Measurements from ENCODE around the gene OR2AE1. TPM values are rescaled to one million over a fixed set of nuclear protein-coding genes. Genes with fewer than 3 reads are reported as not detected.
A peak's percentile ranks its signal among the peaks of the same experiment; 100 is the strongest.

The OR2AE1 gene
- total and polyA plus RNA-seq, 2 of the 13 experiments (the other 11 are each of a cell fraction or from before 2014, with no cell fraction given) = not detected

DNA sequence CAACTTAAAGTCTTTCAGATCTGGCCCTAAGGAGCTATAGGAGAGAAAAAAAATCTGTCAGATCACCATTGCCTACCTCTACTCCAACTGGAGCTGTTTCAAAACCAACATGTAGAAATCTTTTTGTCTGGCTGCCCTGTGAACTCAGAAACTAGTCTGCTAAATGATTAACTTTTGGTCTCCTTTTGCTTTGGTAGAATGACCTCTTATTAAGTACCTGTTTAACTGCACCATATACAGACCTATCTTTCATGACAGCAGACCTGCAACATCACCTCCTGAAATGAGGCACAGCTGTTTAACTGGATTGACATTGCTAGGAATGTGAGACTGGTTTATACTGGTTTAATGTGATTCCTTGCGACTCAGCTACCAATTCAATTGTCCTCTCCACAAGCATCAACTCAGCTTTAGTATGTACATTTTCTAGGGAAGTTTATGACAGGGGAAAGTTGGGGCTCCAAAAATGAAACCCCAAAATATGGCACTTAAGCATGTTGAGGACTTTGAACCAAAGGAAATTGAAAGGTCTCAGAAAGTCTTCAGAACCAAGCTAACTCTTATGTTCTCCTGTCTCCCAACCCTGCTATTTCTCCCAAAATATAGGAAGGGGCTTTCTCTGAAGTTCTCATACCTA lies 47.2 kb downstream of the OR2AE1 start (continued):
- TF ChIP-seq EP300 (IDR thresholded peaks at IDR 0.05; ENCODE audit: low read depth in 2 of 2, low read length in 2 of 2) (peak in 1 of 2 experiments; percentile 73; a peak in 2 of 4 replicates), EP300 (CRISPR knock-in tag; IDR thresholded peaks at IDR 0.05; ENCODE audit: borderline replicate concordance) (no peak), ZNF317 (CRISPR knock-in tag; IDR thresholded peaks at IDR 0.05) (peak; percentile 59), POLR2G (IDR thresholded peaks at IDR 0.05; ENCODE audit: low read depth, low read length) (peak; percentile 57), GATAD2A (CRISPR knock-in tag; IDR thresholded peaks at IDR 0.05) (peak; percentile 87), LCORL (IDR thresholded peaks at IDR 0.05) (no peak), LCORL (CRISPR knock-in tag; IDR thresholded peaks at IDR 0.05) (peak; percentile 79), TBX2 (CRISPR knock-in tag; IDR thresholded peaks at IDR 0.05; ENCODE audit: borderline replicate concordance) (peak; percentile 38; the same call in 1 of the 2 replicates), KDM5A (IDR thresholded peaks at IDR 0.05; ENCODE audit: borderline replicate concordance, low read length) (0 out of 2 replicates have a peak, but pooled peaks have one; percentile 45), NONO (IDR thresholded peaks at IDR 0.05) (no peak), NONO (CRISPR knock-in tag; conservative IDR thresholded peaks at IDR 0.05) (peak; percentile 47; the same call in 1 of the 2 replicates), ZNF557 (CRISPR knock-in tag; IDR thresholded peaks at IDR 0.05) (no peak), PAWR (CRISPR knock-in tag; IDR thresholded peaks at IDR 0.05; ENCODE audit: borderline replicate concordance) (no peak), TCF7 (IDR thresholded peaks at IDR 0.05; ENCODE audit: low read depth) (peak; percentile 33; the same call in 1 of the 2 replicates), FOXP1 (IDR thresholded peaks at IDR 0.05) (no peak), FOXP1 (CRISPR knock-in tag; IDR thresholded peaks at IDR 0.05) (peak; percentile 36; the same call in 1 of the 2 replicates), ZNF12 (CRISPR knock-in tag; IDR thresholded peaks at IDR 0.05) (peak; percentile 95), NCOR1 (IDR thresholded peaks at IDR 0.05; ENCODE audit: borderline replicate concordance, low read length) (peak; percentile 70; the same call in 1 of the 2 replicates), ZNF572 (CRISPR knock-in tag; IDR thresholded peaks at IDR 0.05) (no peak), HNRNPUL1 (IDR thresholded peaks at IDR 0.05; ENCODE audit: low read depth, low read length) (peak; percentile 98), ZMYM4 (CRISPR knock-in tag; IDR thresholded peaks at IDR 0.05) (no peak), ZNF124 (CRISPR knock-in tag; IDR thresholded peaks at IDR 0.05) (0 out of 2 replicates have a peak, but pooled peaks have one; percentile 22)
- TF ChIP-seq, protein P1, sequence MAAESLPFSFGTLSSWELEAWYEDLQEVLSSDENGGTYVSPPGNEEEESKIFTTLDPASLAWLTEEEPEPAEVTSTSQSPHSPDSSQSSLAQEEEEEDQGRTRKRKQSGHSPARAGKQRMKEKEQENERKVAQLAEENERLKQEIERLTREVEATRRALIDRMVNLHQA (CRISPR knock-in tag; IDR thresholded peaks at IDR 0.05) = no peak
- TF ChIP-seq, protein P2, sequence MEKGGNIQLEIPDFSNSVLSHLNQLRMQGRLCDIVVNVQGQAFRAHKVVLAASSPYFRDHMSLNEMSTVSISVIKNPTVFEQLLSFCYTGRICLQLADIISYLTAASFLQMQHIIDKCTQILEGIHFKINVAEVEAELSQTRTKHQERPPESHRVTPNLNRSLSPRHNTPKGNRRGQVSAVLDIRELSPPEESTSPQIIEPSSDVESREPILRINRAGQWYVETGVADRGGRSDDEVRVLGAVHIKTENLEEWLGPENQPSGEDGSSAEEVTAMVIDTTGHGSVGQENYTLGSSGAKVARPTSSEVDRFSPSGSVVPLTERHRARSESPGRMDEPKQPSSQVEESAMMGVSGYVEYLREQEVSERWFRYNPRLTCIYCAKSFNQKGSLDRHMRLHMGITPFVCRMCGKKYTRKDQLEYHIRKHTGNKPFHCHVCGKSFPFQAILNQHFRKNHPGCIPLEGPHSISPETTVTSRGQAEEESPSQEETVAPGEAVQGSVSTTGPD (CRISPR knock-in tag; IDR thresholded peaks at IDR 0.05) = peak; percentile 76
- TF ChIP-seq, protein P3, sequence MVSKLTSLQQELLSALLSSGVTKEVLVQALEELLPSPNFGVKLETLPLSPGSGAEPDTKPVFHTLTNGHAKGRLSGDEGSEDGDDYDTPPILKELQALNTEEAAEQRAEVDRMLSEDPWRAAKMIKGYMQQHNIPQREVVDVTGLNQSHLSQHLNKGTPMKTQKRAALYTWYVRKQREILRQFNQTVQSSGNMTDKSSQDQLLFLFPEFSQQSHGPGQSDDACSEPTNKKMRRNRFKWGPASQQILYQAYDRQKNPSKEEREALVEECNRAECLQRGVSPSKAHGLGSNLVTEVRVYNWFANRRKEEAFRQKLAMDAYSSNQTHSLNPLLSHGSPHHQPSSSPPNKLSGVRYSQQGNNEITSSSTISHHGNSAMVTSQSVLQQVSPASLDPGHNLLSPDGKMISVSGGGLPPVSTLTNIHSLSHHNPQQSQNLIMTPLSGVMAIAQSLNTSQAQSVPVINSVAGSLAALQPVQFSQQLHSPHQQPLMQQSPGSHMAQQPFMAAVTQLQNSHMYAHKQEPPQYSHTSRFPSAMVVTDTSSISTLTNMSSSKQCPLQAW (CRISPR knock-in tag; IDR thresholded peaks at IDR 0.05) = peak; percentile 81
- TF ChIP-seq, protein P4, sequence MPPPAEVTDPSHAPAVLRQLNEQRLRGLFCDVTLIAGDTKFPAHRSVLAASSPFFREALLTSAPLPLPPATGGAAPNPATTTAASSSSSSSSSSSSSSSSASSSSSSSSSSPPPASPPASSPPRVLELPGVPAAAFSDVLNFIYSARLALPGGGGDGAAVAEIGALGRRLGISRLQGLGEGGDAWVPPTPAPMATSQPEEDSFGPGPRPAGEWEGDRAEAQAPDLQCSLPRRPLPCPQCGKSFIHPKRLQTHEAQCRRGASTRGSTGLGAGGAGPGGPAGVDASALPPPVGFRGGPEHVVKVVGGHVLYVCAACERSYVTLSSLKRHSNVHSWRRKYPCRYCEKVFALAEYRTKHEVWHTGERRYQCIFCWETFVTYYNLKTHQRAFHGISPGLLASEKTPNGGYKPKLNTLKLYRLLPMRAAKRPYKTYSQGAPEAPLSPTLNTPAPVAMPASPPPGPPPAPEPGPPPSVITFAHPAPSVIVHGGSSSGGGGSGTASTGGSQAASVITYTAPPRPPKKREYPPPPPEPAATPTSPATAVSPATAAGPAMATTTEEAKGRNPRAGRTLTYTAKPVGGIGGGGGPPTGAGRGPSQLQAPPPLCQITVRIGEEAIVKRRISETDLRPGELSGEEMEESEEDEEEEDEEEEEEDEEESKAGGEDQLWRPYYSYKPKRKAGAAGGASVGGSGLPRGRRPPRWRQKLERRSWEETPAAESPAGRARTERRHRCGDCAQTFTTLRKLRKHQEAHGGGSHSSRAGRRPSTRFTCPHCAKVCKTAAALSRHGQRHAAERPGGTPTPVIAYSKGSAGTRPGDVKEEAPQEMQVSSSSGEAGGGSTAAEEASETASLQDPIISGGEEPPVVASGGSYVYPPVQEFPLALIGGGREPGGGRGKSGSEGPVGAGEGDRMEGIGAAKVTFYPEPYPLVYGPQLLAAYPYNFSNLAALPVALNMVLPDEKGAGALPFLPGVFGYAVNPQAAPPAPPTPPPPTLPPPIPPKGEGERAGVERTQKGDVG (CRISPR knock-in tag; IDR thresholded peaks at IDR 0.05; ENCODE audit: borderline replicate concordance) = no peak
